Ovary (tissue), 3 donors: ENCODE measurements around the gene ANK3.
"Not testable (repeated sequence)": the region's sequence is repeated elsewhere in the genome, so short reads cannot be mapped to it uniquely, and the experiment has no call there.

Experiments used
- CTCF ChIP-seq, 3 donors: fragments of 450-650 bp in 2 of 3; fragments of 200-600 bp in 1 of 3; IDR thresholded peaks; one replicate each; pipeline versions ENCODE4 v1.5.1 to v1.8.0; 2016 to 2022; ENCODE audit warnings: antibody characterized with exemption in 3 of 3, mild to moderate bottlenecking in 1 of 3
- POLR2A ChIP-seq: fragments of 450-650 bp; IDR thresholded peaks from one replicate; pipeline ENCODE4 v1.6.1; 2017; ENCODE audit warnings: antibody characterized with exemption, mild to moderate bottlenecking, moderate library complexity
- donor health status: DM: no; HTN: no; CAD: no.

- not testable (repeated sequence) for TF ChIP-seq CTCF (IDR thresholded peaks at IDR 0.05); POLR2A
These were observed 354.3 kb downstream of the ANK3 start for GRCh38 chr10:60035375-60035774.
